GM23248 (cell line): ENCODE results near the gene CDCP2.

Source experiments
- EZH2 ChIP-seq: fragments of 200-600 bp; sonication (generic); IDR thresholded peaks from 2 replicates; pipeline ENCODE4 v1.6.1; 2018; ENCODE audit warnings: antibody characterized with exemption, mild to moderate bottlenecking; ENCODE audit not compliant: insufficient read depth, poor library complexity, severe bottlenecking
- EZH2phosphoT487 ChIP-seq: fragments of 200-600 bp; sonication (generic); IDR thresholded peaks from 2 replicates; pipeline ENCODE4 v1.6.1; 2018; ENCODE audit warnings: antibody characterized with exemption, moderate library complexity, mild to moderate bottlenecking, low read depth; ENCODE audit not compliant: insufficient read depth

- TF ChIP-seq EZH2phosphoT487: no peak
- no peak for TF ChIP-seq EZH2
These were observed 18.8 kb upstream of the CDCP2 start for GRCh38 chr1:54171606-54172005.
